GM19452 (cell line): Measurements from ENCODE around the gene PKNOX2.

Experiments
- ATAC-seq: cut with Tn5 transposase; IDR thresholded peaks from one replicate; pipeline ENCODE4 v1.9.1; 2021; ENCODE audit not compliant: unreplicated experiment

Gene PKNOX2

DNA sequence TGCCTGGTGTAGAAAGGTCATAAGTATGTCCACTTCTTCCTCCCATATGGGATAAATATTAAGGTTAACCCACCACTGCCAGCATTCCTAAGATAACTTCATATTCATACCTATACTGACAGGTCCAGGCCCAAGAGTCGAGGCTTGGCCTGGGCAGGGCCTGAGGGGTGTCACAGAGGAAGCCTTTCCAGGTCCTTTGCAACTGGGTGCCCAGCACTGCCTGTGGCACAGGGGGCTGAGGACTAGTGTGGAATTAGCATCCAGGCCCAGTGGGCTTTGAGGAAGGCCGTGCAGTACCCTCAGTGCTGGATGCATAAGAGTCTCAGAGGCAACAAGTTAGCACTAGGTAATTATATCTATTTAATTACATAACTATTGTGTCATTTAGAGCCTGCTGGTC, 65.4 kb downstream of the PKNOX2 start:
- ATAC-seq = no peak

DNA sequence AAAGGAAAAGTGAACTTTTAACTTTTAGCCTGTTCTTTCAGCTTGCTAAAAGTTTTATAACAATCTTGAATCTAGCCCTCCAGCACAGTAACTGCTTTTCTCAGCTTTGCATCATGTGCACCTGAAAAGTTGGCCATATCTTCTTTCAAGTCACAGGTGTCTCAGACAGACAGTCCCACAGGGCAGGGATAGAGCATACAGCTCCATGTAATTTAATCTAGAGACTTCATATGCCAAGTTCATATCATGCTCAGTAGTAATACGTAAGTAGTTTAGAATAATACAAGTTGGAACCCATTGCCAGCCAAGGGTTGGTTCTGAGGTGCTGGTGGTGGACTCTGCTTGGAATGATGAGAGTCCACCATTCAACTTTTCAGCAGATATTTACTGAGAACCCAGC, 68.6 kb downstream of the PKNOX2 start:
- ATAC-seq = no peak

DNA sequence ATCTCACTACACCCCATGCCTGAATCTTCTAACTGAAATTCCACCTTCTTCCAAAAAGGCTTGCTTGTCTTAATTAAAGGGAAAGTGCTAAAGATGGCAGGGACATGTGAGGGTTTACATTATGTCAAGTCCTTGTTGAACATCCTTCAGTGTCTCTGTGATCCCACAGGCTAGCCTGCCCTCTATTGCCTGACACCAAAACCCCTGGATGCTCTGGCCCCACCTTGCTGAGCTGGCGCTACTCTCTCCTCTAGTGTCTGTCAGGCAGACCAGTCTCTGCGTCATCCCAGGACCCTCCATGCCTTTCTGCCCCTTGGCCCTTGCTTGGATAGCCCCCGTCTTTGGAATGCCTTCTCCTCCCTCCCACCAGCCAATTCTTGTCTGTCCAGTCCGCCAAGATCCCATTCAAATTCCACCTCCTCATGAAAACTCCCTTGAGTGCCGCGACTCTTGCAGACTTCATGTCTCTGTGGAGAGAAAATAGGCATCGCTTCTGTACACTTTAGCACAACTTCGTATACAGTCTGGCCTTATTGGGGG, 69.3 kb downstream of the PKNOX2 start:
- no peak for ATAC-seq

DNA sequence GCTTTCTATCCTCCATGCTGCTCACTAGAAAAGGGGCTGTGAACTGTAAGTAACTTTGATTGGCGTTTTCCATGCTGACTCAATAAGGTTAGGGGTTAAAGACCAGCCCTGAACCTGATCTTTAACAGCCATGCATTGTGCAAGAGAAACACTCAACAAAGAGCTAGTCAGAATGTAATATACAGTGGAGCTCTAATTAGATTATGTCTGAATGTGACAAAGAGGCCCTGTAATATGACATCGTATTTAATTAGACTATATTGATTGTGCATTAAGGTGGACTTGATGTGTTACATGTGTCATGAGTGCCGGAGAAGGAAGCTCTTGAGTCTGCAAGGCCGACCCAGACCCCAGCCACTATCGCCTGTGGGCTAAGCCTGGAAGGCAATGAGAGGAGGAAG, 70.5 kb downstream of the PKNOX2 start:
- no peak for ATAC-seq

DNA sequence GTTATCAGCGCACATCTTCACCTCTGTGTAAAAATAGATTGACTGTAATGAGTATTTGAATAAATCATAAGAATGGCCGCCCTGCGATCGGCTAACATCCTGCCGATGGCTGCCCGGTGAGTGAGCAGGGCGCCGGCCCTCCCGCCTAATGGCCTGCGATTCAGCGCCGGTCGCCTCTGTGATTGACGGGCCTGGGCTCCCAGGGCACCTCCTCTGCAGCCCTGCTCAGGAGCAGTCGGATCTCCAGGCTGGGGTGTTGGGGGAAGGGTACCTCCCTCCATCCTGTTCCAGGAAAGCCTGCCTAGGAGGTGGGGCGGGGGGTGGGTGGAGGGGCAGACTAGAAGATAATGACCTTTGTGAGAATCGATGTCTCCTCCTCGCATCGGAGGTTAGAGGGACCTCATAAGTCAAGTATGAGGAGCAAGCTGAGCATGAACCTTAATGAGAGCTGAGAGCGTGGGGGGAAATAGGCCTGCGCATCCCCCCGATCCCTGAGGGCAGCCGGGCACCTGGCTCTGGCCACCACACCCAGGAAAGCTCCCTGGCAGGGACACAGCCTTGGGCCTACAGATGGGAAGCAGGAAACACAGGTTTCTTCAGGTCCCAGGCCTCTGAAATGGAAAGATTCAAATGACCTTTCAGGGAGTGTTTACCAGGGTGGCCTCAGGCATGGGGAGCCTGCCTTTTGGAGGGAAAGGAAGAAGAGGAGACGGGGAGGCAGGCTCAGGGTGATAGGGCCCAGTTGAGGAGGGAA, 71.7 kb downstream of the PKNOX2 start:
- no peak for ATAC-seq

DNA sequence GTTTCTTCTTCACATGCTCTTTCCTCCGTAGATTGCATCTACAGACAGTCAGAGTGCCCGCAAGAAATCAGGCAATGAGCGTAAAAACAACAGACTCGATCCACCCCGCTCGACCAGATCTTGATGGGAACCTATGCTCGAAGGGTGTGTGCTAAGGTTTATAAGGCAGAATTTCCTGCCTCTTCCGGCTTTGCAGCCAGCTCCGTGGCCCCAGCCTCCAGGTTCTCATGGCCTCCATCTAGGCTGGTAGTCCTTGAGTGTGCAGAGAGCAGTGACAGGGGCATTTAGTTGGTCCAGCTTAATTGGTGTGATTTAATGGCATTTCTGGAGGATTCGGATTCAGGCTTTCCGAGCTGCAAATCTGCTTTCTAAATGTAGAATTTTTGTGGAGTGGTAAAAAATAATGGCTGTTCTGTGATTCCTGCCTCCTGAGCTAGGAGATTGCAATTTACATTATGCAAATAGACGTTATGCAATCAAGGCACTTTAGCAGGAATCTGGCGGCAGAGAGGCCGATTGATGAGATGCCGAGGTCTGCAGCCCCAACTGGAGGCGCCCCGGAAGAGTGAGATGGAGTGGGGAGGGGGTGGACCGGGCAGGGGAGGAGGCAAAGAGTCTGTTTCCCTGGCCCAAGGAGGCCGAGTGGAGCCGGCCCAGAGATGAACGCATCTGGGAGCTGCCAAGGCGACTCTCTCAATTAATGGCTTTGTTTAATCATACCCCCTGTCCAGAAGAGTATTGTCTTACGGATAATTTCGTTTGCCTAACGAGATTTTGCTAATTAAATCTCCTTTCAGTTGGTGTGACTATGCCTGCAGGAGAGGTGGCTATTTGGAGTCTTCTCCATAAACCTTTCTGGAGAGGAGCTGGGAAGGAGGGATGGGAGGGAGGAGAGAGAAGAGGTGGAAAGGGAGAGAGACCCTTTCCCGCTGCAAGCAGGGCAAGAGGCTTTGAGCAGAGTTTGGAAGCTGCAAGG, 75.3 kb downstream of the PKNOX2 start:
- no peak for ATAC-seq

DNA sequence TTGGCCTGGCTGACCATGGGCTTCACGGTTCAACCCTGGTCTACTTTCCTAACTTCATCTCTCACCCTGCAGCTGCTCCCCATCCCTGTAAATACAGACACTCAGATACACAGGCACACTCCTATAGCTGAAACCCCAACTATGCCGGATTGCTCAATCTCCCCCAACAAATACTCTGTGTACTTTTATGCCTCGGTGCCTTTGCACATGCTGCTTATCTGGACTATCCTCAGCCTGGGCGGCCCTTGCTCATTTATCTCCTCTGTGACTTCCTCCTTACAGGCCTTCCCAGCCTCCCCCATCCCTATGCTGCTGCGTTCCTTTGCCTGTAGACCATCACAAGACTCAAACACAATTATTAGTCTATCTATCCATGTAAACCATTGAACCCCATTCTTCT, 76.6 kb downstream of the PKNOX2 start:
- no peak for ATAC-seq

DNA sequence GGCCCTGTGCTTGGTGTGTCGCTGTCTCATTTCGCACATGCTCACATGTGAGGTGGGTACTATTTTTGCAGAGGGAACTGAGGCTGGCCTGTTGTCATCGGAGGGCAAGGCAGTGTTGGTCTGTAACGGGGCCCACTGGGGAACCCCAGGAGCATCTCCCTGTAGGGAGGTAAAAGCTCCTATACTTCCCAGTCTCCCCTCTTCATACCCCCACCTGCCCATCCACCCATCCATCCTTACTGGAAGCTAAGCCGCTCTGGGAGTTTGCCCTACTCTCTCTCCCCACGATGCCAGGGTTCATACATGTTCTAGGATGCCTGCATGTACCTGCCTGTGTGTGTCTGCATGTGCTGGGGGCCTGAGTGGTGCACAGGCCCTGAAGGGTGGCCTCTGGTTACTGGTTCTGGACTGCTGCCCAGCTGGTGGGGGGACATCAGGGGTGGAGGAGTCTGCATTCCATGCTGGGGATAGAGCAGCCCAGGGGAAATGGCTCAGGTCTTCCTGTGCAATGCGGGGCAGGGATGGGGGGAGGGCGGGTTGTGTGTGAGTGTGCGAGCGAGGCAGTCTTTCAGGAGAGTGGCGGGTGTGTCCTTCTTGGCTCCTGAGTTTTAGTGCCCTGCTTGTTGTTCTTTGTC, 77.7 kb downstream of the PKNOX2 start:
- ATAC-seq = no peak

DNA sequence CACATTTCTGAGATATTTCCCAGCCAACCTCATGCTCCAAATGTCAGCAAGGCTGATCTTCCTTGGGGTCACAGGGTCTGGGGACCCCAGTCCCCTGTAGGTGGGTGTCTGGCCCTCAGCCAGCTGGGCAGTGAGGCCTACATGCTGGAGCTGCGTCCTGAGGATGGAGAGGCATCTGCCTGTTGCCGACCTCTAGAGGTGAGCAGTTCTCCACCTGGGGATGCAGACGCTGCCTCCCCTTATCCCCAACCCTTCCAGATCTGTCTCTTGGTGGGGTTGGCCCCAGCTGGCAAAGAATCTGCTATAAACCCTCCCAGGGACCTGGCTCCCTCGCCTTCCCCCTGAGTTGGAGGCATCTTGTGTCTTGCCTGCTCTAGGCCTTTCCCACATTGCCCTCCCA, 79.6 kb downstream of the PKNOX2 start:
- no peak for ATAC-seq

DNA sequence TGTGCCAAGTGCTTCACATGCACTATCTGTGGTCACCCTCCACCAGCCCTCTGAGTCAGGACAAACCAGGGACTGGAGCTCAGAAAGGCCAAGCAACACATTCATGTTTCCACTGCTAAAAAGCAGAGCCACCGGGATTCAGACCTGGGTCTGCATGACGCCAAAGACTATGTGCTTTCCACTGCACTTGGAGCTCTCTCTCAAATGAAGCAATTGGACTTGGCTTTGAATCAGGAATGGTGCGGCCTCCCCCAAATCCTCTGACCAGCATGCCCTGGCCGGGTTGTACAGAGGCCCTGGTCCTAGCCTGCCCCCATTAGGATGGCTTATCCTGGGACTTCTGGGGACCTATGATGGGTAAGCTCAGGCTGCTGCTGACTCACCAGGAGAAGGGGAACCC, 80.7 kb downstream of the PKNOX2 start:
- no peak for ATAC-seq

DNA sequence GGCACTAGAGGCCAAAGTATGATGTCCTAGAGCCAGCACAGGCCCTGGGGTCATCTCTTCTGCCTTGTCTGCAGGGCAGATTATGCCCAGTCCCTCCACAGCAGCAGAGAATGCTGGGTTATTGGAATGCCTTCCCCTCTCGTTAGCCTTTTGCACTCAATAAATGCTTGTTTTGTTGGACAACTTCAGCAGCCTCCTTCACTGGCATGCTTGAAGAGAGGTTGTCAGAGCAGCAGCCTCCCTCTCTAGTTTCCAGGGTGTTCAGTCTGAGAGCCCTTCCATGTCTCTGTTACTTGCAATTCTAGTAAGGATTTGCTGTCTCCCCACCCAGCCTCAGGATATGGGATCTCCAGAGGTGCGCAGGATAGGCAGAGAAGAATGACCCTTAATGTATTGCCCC, 82.9 kb downstream of the PKNOX2 start:
- ATAC-seq = no peak

DNA sequence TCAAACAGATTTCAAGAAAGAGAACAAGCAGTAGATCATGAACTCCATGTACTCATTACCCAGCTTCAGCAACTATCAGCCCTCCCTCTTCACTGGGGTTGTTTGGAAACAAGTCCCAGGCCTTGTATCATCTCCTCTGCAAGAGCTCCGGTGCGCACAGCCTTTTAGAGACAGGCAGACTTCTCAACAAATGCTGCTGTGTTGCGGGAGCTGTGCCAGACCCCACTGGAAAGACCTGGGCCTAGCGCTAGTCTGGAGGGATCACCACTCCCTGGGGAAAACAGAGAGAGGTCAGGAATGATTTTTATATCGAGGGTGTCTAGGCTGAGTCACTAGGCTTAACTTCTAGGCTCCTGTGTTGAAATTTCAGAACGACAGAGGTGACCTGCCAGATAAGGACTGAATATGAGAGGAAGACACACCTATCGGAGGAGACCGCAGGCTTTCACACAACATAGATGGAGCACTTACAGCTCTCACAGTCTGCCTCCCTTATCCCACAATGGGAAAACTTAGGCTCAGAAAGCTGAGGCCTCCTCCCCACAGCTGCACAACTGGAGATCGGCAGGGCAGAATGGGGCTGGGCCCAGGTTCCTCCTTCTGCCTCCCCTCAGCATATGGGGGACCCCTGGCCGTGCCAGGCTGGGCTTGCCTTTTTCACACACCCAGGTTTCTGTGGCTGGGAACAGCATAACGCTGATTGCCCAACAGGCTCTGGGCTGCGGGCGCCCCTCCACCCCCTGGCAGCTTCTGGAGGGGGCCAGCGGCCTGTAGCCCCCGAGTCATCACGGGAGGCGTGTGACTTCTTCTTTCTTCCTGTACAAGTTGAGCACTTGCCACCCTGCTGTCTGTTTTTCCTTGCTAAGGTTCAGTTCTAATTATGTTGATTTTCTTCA, 86.0 kb downstream of the PKNOX2 start:
- ATAC-seq = no peak

DNA sequence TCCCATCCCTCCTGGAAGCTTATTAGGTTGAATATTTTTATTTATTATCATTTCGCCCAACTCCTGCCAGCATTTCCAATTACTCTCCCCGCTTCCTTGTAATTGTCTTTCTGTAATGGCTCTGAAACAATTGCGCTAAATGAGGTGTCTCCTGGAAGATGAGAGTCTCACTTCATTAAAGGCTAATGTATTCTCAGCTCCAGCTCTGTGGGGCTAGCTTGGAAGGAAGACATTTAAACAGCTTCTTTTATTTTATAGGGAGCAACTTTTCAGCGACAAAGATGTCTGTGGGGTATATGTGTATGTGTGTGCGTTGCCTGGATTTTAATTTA, 86.6 kb downstream of the PKNOX2 start:
- ATAC-seq = no peak

DNA sequence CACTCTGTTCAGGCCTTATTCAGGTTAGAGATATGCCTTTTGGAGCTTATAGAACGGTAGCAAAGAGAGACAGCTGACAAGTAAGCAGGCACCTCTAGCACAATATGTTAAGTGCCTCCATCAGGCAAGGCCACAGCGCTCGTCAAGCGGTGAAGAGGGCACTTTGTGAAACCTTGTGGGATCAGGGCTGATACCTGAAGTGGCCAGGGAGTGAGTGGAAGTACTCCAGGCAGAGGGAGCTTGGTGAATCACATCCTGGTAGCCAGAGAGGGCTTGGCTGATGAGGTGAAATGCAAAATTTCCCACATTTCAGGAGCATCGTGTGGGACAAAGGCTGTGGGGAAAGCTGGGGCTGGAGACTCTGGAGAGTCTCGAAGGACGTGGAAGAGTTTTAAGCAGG, 87.4 kb downstream of the PKNOX2 start:
- no peak for ATAC-seq

DNA sequence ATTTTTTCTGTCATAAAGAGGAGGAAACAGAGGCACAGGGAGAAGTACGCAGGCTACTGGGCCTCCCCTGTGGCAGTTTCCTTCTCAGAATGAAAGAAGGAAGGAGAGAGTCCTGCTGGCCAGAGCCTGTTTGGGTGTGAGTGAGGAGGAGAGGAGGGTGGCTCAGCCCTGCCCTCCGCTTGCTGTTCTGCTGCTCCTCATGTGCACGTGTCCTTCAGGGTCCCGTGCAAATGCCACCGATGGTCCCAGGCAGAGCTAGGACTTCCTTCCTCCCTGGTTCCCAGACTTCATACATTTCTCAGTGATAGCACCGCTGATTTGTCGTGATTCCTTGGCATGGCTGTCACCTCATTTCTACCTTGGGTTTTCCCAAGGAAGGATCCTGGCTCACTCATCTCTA, 88.7 kb downstream of the PKNOX2 start:
- ATAC-seq = no peak

DNA sequence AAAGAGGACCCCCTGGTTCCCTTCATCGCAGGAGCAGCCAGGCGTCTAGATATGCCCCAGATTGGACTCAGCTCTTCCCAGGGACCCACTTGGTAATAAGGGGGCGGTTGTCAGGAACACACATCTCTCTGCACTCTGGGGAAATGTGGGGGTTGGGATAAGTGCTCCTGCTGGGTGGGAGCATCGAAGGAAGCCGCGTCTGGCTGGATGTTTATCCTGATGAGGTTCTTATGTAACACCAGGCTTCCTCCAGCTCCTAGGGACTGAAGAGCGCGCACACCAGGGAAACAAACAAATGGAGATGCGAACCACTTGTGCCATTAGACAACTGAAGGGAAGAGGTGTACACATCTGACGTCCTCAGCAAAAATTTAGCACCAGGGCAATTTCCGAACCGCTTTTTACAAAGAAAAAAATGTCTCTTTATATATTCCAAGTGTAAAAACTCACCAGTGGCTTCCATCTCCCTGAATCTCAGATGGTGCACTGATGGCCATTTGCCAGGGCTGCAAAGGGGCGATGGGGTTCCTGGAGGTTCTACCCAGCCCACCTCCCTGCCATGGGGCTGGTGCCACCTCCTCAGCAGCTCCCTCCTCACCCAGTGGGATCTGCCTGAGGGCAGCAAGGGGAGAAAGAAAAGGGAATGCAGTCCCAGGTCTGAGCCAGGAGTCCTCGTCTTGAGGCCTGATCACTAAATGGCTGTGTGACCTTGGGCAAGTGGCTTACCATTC, 89.4 kb downstream of the PKNOX2 start:
- ATAC-seq = no peak

DNA sequence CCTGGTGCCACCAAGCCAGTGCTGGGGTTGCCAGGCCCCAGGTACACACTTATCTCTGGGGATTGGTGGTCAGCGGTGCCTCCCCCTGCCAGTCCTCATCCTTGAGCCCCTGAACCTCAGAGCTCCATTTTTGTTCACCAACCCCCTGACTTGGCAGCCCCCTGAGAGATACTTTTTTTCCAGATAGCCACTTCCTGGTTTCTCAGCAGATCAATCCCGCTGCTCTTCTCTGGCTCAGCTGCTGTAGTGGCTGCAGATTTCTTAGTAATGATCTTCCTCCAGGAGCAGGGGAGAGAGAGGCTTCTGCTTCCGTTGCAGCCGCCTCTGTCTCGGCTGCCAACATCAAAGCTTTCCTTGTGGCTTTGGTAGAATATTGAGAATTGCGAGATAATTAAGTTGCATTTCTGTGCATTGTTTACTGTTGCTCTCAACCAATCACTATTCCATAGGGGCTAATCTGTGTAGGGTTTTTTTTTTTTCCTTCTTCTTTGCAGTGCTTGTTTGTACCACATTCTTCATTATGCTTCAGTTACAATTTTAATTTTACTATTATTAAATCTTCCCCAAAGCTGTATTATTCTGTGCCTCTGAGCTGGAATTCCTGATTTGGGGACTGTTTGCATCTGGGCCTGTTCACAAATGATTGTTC, 92.1 kb downstream of the PKNOX2 start:
- ATAC-seq = no peak

DNA sequence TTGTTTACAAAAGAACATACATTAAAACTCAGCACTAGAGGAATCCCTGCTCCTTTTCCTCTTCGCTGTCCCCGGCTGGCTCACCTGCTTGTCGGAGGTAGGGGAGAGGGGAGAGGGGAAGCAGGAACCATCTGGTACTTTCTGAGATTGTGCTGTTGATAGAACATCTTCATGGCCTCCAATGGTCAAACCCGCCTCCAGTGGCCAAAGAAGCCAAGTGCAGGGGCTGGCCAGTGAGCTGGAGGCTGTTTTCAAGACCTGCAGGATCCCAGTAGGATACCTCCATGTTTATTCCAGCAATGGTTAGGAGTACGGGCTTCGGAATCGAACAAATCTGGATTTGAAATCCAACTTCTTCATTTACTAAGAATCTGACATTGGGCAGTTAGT, 92.6 kb downstream of the PKNOX2 start:
- ATAC-seq = no peak

DNA sequence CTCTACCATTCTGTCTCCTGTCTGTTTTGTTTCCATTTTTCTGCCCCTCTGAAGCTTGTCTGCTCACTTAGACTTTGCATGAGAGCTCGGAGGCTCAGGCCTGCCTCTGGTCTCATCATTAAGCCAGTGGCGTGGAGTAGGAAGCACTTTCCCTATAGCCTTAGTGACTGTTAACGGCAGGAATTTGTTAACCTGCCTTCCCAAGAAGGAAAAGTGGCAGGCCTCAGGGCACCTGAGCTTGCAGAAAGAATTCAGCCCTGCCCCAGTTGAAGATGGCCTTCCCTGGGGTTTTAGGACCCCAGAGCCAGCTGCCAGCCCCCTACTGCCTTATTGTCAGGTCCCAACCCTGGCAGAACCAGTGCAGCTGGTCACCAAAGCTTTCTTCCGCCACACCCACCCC, 93.2 kb downstream of the PKNOX2 start:
- ATAC-seq = no peak
